GM21737 (cell line): ENCODE data around the gene DBNL.
"Not testable (repeated sequence)": the region's sequence is repeated elsewhere in the genome, so short reads cannot be mapped to it uniquely, and the experiment has no call there.

Source experiments
- ATAC-seq: cut with Tn5 transposase; IDR thresholded peaks from one replicate; pipeline ENCODE4 v1.9.1; 2021; ENCODE audit warnings: mild to moderate bottlenecking, moderate library complexity; ENCODE audit not compliant: unreplicated experiment

DBNL gene

GRCh38 chr7:44044315-44045225 lies at the start of gene DBNL:
TSS of gene DBNL (plus strand) at chr7:44044702. CDS start at chr7:44044738, 36 bp downstream.
- peak; percentile 71 for ATAC-seq

DNA sequence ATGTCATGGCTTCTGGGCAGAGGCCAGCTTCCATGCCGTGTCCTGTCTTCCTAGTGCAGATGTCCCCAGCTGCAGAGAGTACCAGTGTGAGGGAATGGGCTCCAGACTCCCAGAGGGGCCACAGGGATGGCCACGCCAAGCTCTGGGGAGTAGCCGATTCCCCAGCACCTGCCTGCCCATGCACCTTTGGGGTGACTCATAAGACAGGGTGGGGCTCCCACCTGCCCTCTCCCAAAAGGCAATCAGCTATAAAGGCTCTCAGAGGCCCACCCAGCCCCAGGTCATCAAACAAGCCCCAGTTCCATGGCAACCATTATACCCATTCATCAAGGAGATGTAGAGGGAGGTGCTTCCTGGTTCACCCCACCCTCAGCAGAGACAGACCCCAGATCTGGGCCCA lies 47.0 kb upstream of the DBNL start, which contains the start of gene SPDYE1:
TSS of gene SPDYE1 (plus strand) at position 366 of the 400 bp plus-strand sequence. CDS start 2,053 bp downstream, outside the sequence.
- not testable (repeated sequence) for ATAC-seq

GRCh38 chr7:44012081-44012480 lies 32.4 kb upstream of the DBNL start:
- not testable (repeated sequence) for ATAC-seq

- not testable (repeated sequence) for ATAC-seq
These were observed 29.4 kb upstream of the DBNL start for GRCh38 chr7:44015090-44015489.

- ATAC-seq, result peak; percentile 97
These were observed 25.4 kb upstream of the DBNL start for GRCh38 chr7:44018857-44019807.

- not testable (repeated sequence) for ATAC-seq
These were observed 24.7 kb upstream of the DBNL start for GRCh38 chr7:44019825-44020224.

GRCh38 chr7:44022069-44022468 lies 22.4 kb upstream of the DBNL start:
- ATAC-seq, result not testable (repeated sequence)

GRCh38 chr7:44022796-44023467 lies 21.6 kb upstream of the DBNL start:
- not testable (repeated sequence) for ATAC-seq

GRCh38 chr7:44029433-44029832 lies 15.1 kb upstream of the DBNL start:
- ATAC-seq, result not testable (repeated sequence)

- ATAC-seq, result not testable (repeated sequence)
These were observed 14.5 kb upstream of the DBNL start for GRCh38 chr7:44030029-44030428.

GRCh38 chr7:44031319-44031718 lies 13.2 kb upstream of the DBNL start:
- not testable (repeated sequence) for ATAC-seq

DNA sequence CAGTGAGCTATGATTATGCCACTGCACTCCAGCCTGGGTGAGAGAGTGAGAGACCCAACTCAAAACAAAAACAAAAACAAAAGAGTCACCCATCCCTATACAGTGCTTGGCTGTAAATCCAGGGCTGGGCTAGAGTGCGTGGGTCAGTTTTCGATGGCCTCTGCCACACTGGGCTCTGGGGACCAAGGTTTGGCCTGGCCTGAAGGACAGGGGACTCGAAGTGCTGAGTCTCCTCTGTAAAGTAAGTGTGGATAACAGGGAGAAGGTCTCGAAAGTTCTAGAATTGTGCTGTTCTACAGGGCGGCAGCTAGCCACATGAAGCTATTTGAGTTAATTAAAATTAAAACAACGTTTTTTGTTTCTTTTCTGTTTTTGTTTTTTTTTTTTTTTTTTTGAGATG lies 12.5 kb upstream of the DBNL start:
- not testable (repeated sequence) for ATAC-seq

DNA sequence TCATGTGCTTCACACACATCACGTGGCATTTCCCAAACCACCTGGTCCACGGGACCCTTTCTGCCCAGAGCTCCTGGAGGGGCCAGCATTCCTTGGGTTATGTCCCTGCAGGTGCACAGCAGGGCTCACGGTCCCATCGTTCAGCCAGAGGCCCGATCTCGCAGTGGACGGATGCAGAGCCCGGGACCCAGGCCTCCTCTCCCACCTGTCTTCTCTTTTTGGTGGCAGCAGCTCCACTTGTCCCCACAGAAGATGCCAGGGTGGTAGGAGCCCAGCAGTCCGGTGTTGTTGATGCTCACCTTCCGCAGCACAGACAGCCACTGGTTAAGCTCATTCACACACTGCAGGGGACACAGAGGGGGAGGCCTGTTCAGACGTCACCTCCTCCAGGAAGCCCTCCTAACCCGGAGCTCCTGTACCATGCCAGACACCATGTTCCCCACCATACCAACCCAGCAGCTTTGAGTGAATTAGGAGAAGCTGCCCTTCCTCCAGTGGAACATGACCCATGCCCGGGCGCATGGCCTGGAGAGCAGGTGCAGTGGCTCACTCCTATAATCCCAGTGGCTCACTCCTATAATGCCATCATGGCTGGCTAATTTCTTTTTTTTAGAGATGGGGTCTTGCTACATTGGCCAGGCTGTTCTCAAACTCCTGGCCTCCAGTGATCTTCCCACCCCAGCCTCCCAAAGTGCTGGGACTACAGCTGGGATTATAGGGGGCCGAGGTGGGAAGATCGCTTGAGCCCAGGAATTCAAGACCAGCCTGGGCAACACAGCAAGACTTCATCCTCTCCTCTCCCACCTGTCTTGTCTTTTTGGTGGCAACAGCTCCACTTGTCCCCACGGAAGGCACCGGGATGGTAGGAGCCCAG lies 10.3 kb upstream of the DBNL start:
- not testable (repeated sequence) for ATAC-seq

DNA sequence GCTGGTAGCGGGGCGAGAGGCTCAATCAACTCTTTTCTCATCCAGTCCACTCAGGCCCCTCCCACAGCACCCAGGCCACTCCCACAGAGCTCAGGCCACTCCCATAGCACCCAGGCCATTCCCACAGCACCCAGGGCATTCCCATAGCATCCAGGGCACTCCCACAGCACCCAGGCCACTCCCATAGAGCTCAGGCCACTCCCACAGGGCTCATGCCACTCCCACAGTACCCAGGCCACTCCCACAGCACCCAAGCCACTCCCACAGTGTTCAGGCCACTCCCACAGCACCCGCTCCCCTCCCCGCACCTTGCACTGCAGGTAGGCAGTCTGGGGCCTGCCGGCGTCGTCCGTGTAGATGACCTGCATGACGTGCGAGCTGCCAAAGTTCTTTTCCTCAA lies 8.1 kb upstream of the DBNL start:
- ATAC-seq, result not testable (repeated sequence)

GRCh38 chr7:44037951-44038350 lies 6.6 kb upstream of the DBNL start:
- not testable (repeated sequence) for ATAC-seq

GRCh38 chr7:44038553-44038952 lies 5.9 kb upstream of the DBNL start:
- ATAC-seq, result not testable (repeated sequence)

GRCh38 chr7:44038961-44039558 lies 5.4 kb upstream of the DBNL start:
- ATAC-seq, result peak; percentile 48

- peak; percentile 3 for ATAC-seq
These were observed 4.6 kb upstream of the DBNL start for GRCh38 chr7:44039800-44040492.

DNA sequence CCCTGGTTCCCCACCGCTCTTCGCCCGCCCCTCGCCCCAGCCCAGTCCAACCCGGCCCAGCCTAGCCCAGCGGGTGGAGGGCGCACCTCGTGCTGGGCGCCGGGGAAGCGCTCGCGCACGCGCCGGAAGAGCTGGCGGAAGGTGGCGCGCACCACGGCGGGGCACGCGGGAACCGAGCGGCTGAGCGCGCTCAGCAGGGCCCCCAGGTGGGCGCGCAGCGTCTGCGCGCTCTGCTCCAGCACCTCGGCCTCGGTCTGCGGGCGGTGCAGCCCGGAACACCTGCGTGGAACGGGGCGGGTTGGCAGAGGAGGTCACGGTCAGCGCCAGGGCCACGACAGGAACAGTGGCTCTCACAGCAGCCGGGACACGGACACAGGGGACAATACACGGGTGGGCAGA lies 4.0 kb upstream of the DBNL start:
- ATAC-seq, result peak; percentile 42
